Omental fat pad (tissue), 4 donors: ENCODE data around the gene PROZ. TPM values are rescaled to one million over a fixed set of nuclear protein-coding genes. Genes with fewer than 3 reads are reported as not detected.

Source experiments
- ATAC-seq: fragments of 150-250 bp; one replicate; pipeline ENCODE4 v1.9.1; 2016; ENCODE audit warnings: mild to moderate bottlenecking, moderate library complexity; ENCODE audit not compliant: low FRiP score
- DNase-seq: peaks from one replicate; pipeline ENCODE4 v3.0.0-alpha.2; 2019; ENCODE audit warnings: low spot score
- CTCF ChIP-seq, 3 donors: fragments of 450-650 bp; IDR thresholded peaks; one replicate each; pipeline ENCODE4 v1.5.1; 2016 to 2017; ENCODE audit warnings: antibody characterized with exemption in 3 of 3, mild to moderate bottlenecking in 3 of 3, moderate library complexity in 2 of 3
- total RNA-seq, 4 donors: library from RNA; depleted of rRNA; stranded (reverse); fragments of >200 nt; gene quantifications; one replicate each; pipeline ENCODE4 v1.1.0, GENCODE V29; 2016

PROZ gene
- total RNA-seq, 4 donors from 2014 or later = not detected

DNA sequence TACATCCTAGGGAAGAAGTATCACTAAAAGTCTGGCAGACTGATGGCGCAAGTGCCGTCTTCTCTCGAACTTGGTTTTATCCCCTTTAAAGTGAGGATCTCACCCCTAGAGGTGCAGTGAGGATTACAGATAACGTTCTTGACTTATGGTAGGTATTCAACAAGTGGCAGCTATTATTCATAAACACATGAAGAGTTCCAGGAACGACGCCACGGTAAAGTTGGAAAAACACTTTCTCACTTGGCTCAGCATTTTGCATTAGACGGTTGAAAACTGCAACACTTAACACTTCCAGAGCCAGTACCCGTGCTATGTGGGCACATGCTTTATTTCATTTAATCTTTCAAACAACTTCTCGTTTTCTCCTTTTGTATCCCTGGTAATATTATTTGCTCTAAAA, 8.7 kb downstream of the PROZ start:
- no peak for ATAC-seq
- no peak for TF ChIP-seq CTCF (IDR thresholded peaks at IDR 0.05)
- DNase-seq = no peak

GRCh38 chr13:113167575-113167974, 9.1 kb downstream of the PROZ start:
- no peak for TF ChIP-seq CTCF (IDR thresholded peaks at IDR 0.05)
- DNase-seq (no peak), ATAC-seq (no peak)

GRCh38 chr13:113168211-113168610, 9.8 kb downstream of the PROZ start:
- TF ChIP-seq CTCF (IDR thresholded peaks at IDR 0.05) = no peak
- ATAC-seq = no peak
- DNase-seq = no peak

- no peak for TF ChIP-seq CTCF (IDR thresholded peaks at IDR 0.05)
- DNase-seq (no peak), ATAC-seq (no peak)
These were observed 11.1 kb downstream of the PROZ start for GRCh38 chr13:113169277-113170272.

- no peak for ATAC-seq
- TF ChIP-seq CTCF (IDR thresholded peaks at IDR 0.05) = no peak
- DNase-seq = no peak
These were observed 12.1 kb downstream of the PROZ start for GRCh38 chr13:113170511-113170910.

DNA sequence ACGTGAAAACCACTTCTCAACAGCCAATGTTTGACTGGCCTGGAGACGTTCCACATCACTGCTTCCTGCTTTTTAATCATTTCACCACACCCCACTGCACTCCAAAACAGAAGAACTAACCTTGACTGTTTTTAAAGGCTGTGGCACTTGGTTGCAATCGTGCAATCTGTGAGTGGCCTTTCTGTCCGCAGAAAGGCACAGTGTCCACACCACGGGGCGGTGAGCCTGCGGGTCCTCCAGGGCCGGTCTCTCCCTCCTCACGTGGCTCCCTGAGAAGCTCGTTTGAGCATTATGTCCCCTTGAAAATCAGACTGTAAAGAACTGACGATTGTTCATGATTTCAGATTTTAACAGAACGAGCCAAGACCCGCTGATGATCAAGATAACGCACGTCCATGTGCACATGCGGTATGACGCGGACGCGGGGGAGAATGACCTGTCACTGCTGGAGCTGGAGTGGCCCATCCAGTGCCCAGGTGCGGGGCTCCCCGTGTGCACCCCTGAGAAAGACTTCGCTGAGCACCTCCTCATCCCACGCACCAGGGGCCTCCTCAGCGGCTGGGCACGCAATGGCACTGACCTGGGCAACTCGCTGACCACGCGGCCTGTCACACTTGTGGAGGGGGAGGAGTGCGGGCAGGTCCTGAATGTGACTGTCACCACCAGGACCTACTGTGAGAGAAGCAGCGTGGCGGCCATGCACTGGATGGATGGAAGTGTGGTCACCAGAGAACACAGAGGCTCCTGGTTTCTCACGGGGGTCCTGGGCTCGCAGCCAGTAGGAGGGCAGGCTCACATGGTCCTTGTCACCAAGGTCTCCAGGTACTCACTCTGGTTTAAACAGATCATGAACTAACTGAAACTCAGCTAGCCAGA, 13.0 kb downstream of the PROZ start:
- no peak for DNase-seq
- TF ChIP-seq CTCF (IDR thresholded peaks at IDR 0.05) = no peak
- no peak for ATAC-seq
